ENCODE data around the gene MEIS1. TPM values are rescaled to one million over a fixed set of nuclear protein-coding genes. Genes with fewer than 3 reads are reported as not detected.

MEIS1 gene
- total RNA-seq, 6 experiments from 2014 or later = 3.1 to 8.8 (median 4.2) TPM

DNA sequence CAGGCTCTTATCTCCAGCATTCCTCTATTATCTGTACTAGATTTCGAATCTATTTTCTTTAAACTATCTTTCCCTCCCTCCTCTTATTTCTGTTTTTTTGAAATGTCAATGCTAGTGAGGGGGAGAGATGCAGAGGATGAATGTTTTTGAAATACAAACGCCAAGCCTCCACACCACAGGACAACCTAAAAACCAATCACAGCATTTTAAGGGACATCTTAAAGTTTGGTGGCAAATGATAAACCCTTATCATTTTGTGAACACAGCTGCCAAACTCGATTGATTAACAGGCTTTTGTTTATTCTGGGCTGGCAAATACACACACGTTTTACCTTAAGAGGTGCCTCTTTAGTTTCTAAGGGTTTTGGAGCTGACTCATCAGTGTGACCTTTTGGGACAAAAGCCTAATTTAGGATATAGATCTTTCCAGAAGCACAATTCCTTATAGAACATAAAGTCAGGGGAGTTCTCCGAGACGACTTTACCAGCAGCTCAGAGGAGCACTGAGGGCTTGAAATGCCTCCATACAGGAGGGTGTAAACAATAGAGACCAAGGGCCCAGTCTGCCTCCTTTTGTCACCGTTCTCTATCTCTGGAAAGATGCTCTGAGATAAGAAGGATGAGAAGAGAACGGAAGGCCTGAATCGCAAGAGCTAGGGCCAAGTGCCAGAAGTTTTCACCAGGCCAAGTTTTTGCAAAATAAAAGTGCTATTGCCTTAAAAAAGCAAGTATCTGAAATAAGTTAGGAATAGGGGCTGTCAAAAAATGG lies 4.2 kb upstream of the MEIS1 start:
- intact Hi-C loops (cut with DNase I) = loop anchor here (5.0 kb wide), 2 partner anchors 142 to 147 kb away; no protein-coding TSS in a partner anchor

DNA sequence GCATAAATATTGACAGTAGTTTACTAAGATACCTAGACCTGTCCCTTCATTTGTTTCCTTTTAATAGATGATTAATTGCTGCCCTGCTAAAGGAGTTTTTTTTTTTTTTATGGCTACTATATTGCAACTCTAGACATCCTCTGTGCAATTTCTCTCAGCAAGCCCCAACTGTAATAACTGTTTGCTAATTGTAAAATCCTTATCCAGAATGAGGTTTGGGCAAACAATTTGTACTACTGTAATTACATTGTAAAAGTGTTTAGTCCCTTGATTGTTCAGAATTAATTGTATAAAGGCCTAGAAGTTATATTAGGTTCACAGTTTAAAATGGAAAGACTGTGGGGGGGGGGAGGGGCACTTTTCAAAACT lies 3.7 kb upstream of the MEIS1 start:
- H3K27me3 ChIP-seq = peaks cover 0 to 17% of the 10 kb centered on the region in 2 donors
- no peak for ATAC-seq
- intact Hi-C loops (cut with DNase I) = loop anchor here (5.0 kb wide), 2 partner anchors 141 to 146 kb away; no protein-coding TSS in a partner anchor

More for the DNA sequence above, 4.2 kb upstream of the MEIS1 start:
- Histone ChIP-seq H3K4me1 (no peaks in the 10 kb centered on the region), H3K9me3 (no peaks in the 10 kb centered on the region), H3K27ac (no peak overlapping the region), H3K4me3 (no peak overlapping the region), H3K36me3 (no peaks in the 10 kb centered on the region), H3K27me3 (peaks cover 0 to 22% of the 10 kb centered on the region in 2 donors)
- 30% methylated on average over 9 of the region's 9 CpGs for WGBS (ENCODE audit: insufficient coverage, low coverage, low lambda C conversion rate, missing lambda C conversion rate)
- ATAC-seq (no peak), DNase-seq (no peak)
- TF ChIP-seq, protein P1, sequence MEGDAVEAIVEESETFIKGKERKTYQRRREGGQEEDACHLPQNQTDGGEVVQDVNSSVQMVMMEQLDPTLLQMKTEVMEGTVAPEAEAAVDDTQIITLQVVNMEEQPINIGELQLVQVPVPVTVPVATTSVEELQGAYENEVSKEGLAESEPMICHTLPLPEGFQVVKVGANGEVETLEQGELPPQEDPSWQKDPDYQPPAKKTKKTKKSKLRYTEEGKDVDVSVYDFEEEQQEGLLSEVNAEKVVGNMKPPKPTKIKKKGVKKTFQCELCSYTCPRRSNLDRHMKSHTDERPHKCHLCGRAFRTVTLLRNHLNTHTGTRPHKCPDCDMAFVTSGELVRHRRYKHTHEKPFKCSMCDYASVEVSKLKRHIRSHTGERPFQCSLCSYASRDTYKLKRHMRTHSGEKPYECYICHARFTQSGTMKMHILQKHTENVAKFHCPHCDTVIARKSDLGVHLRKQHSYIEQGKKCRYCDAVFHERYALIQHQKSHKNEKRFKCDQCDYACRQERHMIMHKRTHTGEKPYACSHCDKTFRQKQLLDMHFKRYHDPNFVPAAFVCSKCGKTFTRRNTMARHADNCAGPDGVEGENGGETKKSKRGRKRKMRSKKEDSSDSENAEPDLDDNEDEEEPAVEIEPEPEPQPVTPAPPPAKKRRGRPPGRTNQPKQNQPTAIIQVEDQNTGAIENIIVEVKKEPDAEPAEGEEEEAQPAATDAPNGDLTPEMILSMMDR (IDR thresholded peaks at IDR 0.05) = no peak
- no peak for TF ChIP-seq POLR2A (IDR thresholded peaks at IDR 0.05)

DNA sequence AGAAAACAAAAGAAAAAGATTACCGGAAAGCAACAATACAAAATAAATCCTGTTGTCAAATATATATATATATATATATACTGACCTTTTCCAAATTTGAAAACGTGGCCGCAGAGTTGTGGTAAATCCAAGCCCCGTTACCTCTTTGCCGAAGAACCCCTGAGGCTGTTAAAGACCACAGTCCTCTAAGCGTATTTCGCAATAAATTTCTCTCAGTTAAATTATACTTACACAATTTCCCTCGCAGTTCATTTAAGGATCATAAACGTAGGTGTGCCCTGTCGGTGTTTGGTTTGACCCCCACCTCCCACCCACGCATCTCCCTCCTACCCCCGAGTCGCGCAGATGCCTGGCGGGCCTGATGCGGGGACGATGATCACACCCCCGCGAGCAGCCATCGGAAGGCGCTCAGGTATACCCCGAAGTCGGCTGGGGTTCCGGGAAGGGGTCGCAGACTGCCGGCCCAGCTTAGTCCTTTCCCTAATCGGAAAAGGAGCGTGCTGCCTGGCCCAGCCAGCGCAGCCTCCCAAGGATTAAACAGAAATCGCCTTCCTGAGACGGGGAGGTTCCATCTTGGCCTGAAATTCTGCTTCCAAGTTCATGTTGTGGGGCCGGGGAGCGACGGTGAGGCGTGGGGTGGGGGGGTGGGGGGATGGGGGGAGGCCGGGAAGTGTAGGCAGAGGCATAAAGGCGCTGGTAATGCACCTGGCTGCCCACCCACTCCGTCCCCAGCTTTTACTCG lies 2.9 kb upstream of the MEIS1 start:
- TF ChIP-seq, protein P1 (IDR thresholded peaks at IDR 0.05) = no peak
- TF ChIP-seq POLR2A (IDR thresholded peaks at IDR 0.05) = no peak
- Histone ChIP-seq H3K27ac (no peak overlapping the region), H3K27me3 (peaks cover 0 to 9% of the 10 kb centered on the region in 2 donors), H3K9me3 (no peaks in the 10 kb centered on the region), H3K36me3 (no peaks in the 10 kb centered on the region), H3K4me3 (peak overlapping the region in 1 of 3 donors; percentile 8), H3K4me1 (peaks cover 0 to 9% (median 0%) of the 10 kb centered on the region in 4 donors)
- ATAC-seq = no peak
- peak in 2 of 3 donors; percentile 23 to 51 for DNase-seq
- WGBS (ENCODE audit: insufficient coverage, low coverage, low lambda C conversion rate, missing lambda C conversion rate) = 25% methylated on average over 33 of the region's 39 CpGs
- intact Hi-C loops (cut with DNase I) = loop anchor here (5.0 kb wide), 2 partner anchors 140 to 145 kb away; no protein-coding TSS in a partner anchor

More for the DNA sequence above, 3.7 kb upstream of the MEIS1 start:
- Histone ChIP-seq H3K27ac (no peak overlapping the region), H3K9me3 (no peaks in the 10 kb centered on the region), H3K4me3 (no peak overlapping the region), H3K4me1 (peaks cover 0 to 2% (median 0%) of the 10 kb centered on the region in 4 donors), H3K36me3 (no peaks in the 10 kb centered on the region)
- TF ChIP-seq, protein P1 (IDR thresholded peaks at IDR 0.05) = no peak
- TF ChIP-seq POLR2A (IDR thresholded peaks at IDR 0.05) = no peak
- DNase-seq = no peak

DNA sequence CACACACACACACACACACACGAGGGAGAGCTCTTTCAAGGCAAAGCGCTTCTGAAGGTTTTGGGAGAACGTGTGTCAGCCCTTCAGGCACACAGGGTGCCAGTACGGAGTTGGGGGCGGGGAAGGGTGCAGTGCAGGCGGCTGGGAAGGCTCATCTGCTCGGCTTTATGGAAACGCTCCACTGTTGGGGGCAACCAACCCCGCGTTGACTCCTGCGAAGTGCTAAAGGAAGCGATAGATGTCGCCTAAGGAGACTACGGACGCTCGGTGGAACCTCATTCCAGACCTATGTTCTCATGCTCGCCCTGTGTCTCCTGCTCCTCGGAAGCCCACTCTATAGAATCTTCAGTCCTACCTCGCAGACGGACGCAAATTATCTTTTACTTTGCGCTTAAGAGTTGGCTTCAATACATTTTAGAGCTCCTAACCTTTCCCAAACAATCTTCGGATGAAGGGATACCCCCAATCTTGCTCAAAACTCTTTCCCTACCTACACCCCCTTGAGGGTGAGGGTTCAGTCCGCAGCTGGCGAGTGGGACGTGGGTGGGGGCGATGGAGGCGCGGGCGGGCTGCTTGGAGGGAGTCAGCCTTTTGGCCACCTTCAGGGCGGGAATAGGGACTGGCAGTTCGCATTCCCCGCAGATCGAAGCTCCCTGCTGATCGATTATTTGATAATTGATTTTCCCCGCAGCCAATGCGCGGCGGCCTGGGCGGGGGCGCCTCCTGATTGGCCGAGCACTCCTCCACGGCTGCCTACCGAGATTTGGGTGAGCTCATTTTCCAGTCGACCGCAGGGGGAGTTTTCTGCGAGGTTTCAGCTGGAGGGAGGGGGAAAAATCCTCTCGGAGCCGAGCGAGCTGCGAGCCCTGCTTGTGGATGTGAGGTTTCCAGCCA lies 1.9 kb upstream of the MEIS1 start:
- intact Hi-C loops (cut with DNase I) = loop anchor here (5.0 kb wide), 2 partner anchors 139 to 144 kb away; no protein-coding TSS in a partner anchor
- Histone ChIP-seq H3K27me3 (peaks cover 0 to under 1% of the 10 kb centered on the region in 2 donors), H3K9me3 (no peaks in the 10 kb centered on the region), H3K4me3 (peak overlapping the region; percentile 54 to 76 (median 64)), H3K36me3 (no peaks in the 10 kb centered on the region), H3K4me1 (peaks cover 0 to 14% (median 0%) of the 10 kb centered on the region in 4 donors), H3K27ac (peak overlapping the region; percentile 80 to 89 (median 87))
- TF ChIP-seq, protein P1 (IDR thresholded peaks at IDR 0.05) = no peak
- no peak for TF ChIP-seq POLR2A (IDR thresholded peaks at IDR 0.05)
- 0% methylated on average over 28 of the region's 51 CpGs for WGBS (ENCODE audit: insufficient coverage, low coverage, low lambda C conversion rate, missing lambda C conversion rate)
- DNase-seq (peak; percentile 90 to 92 (median 90)), ATAC-seq (peak; percentile 76 to 84 (median 79))
